ENCODE measurements around the gene SYNJ1. TPM values are rescaled to one million over a fixed set of nuclear protein-coding genes. Genes with fewer than 3 reads are reported as not detected.
"Not testable (repeated sequence)": the region's sequence is repeated elsewhere in the genome, so short reads cannot be mapped to it uniquely, and the experiment has no call there.

The SYNJ1 gene, protein sequence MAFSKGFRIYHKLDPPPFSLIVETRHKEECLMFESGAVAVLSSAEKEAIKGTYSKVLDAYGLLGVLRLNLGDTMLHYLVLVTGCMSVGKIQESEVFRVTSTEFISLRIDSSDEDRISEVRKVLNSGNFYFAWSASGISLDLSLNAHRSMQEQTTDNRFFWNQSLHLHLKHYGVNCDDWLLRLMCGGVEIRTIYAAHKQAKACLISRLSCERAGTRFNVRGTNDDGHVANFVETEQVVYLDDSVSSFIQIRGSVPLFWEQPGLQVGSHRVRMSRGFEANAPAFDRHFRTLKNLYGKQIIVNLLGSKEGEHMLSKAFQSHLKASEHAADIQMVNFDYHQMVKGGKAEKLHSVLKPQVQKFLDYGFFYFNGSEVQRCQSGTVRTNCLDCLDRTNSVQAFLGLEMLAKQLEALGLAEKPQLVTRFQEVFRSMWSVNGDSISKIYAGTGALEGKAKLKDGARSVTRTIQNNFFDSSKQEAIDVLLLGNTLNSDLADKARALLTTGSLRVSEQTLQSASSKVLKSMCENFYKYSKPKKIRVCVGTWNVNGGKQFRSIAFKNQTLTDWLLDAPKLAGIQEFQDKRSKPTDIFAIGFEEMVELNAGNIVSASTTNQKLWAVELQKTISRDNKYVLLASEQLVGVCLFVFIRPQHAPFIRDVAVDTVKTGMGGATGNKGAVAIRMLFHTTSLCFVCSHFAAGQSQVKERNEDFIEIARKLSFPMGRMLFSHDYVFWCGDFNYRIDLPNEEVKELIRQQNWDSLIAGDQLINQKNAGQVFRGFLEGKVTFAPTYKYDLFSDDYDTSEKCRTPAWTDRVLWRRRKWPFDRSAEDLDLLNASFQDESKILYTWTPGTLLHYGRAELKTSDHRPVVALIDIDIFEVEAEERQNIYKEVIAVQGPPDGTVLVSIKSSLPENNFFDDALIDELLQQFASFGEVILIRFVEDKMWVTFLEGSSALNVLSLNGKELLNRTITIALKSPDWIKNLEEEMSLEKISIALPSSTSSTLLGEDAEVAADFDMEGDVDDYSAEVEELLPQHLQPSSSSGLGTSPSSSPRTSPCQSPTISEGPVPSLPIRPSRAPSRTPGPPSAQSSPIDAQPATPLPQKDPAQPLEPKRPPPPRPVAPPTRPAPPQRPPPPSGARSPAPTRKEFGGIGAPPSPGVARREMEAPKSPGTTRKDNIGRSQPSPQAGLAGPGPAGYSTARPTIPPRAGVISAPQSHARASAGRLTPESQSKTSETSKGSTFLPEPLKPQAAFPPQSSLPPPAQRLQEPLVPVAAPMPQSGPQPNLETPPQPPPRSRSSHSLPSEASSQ (N-terminal part only)
- 3.6 TPM for total RNA-seq
- 1 to 10 TPM; 4.6 to 7.0 (median 5.5) TPM for polyA plus RNA-seq (ENCODE audit: insufficient read depth in 1 of 8, insufficient read length in 8 of 8, low replicate concordance in 1 of 8)
- long read RNA-seq, donor 1 = 0 reads
- long read RNA-seq, donor 2 = 0 reads
- long read RNA-seq, donor 3 = 0 reads
- long read RNA-seq, donor 4 = 0 reads
- long read RNA-seq, donor 5 = 0 reads
- long read RNA-seq, donor 6 = 0 reads
- long read RNA-seq, donor 7 = 0 reads
- long read RNA-seq, donor 8 = 0 reads
- long read RNA-seq, donor 9, full-length matches to known transcripts = 1 of 1 reads
- long read RNA-seq, donor 9, partial matches to known transcripts = 0 of 1 reads
- long read RNA-seq, donor 9, other reads (novel, unspliced or antisense) = 0 of 1 reads
- long read RNA-seq, donor 10 = 0 reads
- long read RNA-seq, donor 11, full-length matches to known transcripts = 1 of 1 reads
- long read RNA-seq, donor 11, partial matches to known transcripts = 0 of 1 reads
- long read RNA-seq, donor 11, other reads (novel, unspliced or antisense) = 0 of 1 reads

DNA sequence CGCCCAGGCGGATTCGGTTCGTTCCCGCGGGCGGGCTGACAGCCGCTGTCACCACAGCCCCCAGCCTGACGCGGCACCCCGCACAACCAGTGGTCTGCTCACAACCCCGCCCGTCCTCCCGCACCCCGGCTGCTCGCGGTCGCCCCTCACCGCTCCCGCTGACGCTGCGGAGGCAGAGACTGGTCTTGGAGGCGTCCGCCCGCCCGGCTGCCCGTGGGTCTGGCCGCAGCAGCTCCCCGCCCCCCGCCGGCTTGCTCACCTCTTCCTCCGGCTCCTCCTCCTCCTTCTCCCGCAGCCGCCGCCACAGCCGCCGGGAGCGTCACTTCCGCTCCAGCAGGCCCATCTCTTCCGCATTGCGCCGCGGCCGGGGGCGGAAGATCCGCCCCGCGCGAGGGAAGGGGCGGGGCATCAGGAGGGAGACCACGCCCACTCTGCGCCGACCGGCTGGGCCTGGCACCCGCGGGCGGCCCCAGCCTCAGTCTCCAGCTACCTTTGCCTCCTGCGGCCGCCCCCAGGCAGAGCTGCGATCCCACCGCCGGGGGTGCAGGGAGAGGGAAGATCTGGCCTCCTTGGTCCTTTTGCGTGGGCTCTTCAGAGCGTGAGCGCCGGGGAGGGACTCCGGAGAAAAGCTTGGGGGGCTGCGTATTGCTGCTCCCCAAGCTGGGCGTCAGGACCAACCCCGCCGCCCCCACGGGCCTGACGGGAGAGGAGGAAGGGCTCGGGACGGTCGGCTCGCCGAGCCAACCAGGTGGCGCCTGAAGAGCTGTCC is at the start of gene SYNJ1:
SYNJ1 (minus strand) TSS at position 327 of the 769 bp plus-strand sequence. CDS start 1,118 bp downstream, outside the sequence.
- peak within 1 kb of the TSS; percentile 97 for H3K4me3 ChIP-seq (ENCODE audit: low read length)
- peak within 1 kb of the TSS; percentile 95 for H3K27ac ChIP-seq (ENCODE audit: low read length)
- H3K27me3 ChIP-seq (ENCODE audit: control insufficient read depth, insufficient read depth, low read length) = no peaks in the 10 kb centered on the region
- DNase-seq = peak; percentile 97
- H3K9me3 ChIP-seq (replicated peaks; ENCODE audit: control insufficient read depth, low read depth, low read length) = no peaks in the 10 kb centered on the region
- peaks cover 10% of the 10 kb centered on the region for H3K4me1 ChIP-seq (ENCODE audit: control insufficient read depth, insufficient read depth, low read length)
- under 1% methylated on average over 72 of the region's 79 CpGs for WGBS (ENCODE audit: insufficient coverage)
- peaks cover 6% of the 10 kb centered on the region for H3K36me3 ChIP-seq (ENCODE audit: control insufficient read depth, insufficient read depth, low read length)

DNA sequence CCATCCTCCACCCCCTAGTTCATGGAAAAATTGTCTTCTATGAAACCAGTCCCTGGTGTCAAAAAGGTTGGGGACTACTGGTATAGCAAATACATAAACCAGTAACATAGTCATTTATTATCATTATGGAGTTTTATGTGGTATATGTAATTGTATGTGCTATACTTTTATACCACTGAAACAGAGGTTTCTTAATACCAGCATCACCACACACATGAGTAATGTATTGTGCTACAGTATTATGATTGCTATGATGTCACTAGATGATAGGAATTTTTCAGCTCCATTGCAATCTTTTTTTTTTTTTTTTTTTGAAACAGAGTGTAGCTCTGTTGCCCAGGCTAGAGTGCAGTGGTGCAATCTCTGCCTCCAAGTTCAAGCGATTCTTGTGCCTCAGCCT is 49.5 kb upstream of the SYNJ1 start:
- Histone ChIP-seq H3K27ac (ENCODE audit: low read length) (no peak overlapping the region), H3K4me1 (ENCODE audit: control insufficient read depth, insufficient read depth, low read length) (no peaks in the 10 kb centered on the region), H3K36me3 (ENCODE audit: control insufficient read depth, insufficient read depth, low read length) (no peaks in the 10 kb centered on the region), H3K4me3 (ENCODE audit: low read length) (no peak overlapping the region), H3K27me3 (ENCODE audit: control insufficient read depth, insufficient read depth, low read length) (no peaks in the 10 kb centered on the region), H3K9me3 (replicated peaks; ENCODE audit: control insufficient read depth, low read depth, low read length) (no peaks in the 10 kb centered on the region)
- no peak for DNase-seq
- no CpG with 5 or more reads among the region's 1 CpG for WGBS (ENCODE audit: insufficient coverage)

DNA sequence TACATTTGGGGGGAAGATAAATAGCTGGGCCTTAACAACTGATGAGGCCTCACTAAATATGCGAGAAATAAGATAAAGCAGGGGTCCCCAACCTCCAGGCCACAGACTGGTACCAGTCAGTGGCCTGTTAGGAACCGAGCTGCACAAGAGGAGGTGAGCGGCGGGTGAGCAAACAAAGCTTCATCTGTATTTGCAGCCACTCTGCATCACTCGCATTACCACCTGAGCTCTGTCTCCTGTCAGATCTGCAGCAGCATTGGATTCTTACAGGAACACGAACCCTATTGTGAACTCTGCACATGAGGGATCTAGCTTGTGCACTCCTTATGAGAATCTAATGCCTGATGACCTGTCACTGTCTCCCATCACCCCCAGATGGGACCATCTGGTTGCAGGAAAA is 48.9 kb upstream of the SYNJ1 start:
- H3K27me3 ChIP-seq (ENCODE audit: control insufficient read depth, insufficient read depth, low read length) = no peaks in the 10 kb centered on the region
- no peak overlapping the region for H3K4me3 ChIP-seq (ENCODE audit: low read length)
- no peaks in the 10 kb centered on the region for H3K9me3 ChIP-seq (replicated peaks; ENCODE audit: control insufficient read depth, low read depth, low read length)
- 88% methylated on average over 5 of the region's 6 CpGs for WGBS (ENCODE audit: insufficient coverage)
- no peak for DNase-seq
- no peaks in the 10 kb centered on the region for H3K36me3 ChIP-seq (ENCODE audit: control insufficient read depth, insufficient read depth, low read length)
- H3K27ac ChIP-seq (ENCODE audit: low read length) = no peak overlapping the region
- H3K4me1 ChIP-seq (ENCODE audit: control insufficient read depth, insufficient read depth, low read length) = no peaks in the 10 kb centered on the region

DNA sequence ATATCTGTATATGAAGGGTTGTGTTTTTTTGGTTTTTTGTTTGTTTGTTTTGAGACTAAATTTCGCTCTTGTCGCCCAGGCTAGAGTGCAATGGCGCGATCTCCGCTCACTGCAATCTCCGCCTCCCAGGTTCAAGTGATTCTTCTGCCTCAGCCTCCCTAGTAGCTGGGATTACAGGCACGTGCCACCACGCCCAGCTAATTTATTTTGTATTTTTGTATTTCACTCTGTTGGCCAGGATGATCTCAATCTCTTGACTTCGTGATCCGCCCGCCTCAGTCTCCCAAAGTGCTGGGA is 45.2 kb upstream of the SYNJ1 start:
- H3K36me3 ChIP-seq (ENCODE audit: control insufficient read depth, insufficient read depth, low read length); DNase-seq; H3K4me1 ChIP-seq (ENCODE audit: control insufficient read depth, insufficient read depth, low read length); H3K27me3 ChIP-seq (ENCODE audit: control insufficient read depth, insufficient read depth, low read length); H3K27ac ChIP-seq (ENCODE audit: low read length); H3K9me3 ChIP-seq (replicated peaks; ENCODE audit: control insufficient read depth, low read depth, low read length); H3K4me3 ChIP-seq (ENCODE audit: low read length): not testable (repeated sequence)
- 100% methylated on average over 2 of the region's 11 CpGs for WGBS (ENCODE audit: insufficient coverage)

DNA sequence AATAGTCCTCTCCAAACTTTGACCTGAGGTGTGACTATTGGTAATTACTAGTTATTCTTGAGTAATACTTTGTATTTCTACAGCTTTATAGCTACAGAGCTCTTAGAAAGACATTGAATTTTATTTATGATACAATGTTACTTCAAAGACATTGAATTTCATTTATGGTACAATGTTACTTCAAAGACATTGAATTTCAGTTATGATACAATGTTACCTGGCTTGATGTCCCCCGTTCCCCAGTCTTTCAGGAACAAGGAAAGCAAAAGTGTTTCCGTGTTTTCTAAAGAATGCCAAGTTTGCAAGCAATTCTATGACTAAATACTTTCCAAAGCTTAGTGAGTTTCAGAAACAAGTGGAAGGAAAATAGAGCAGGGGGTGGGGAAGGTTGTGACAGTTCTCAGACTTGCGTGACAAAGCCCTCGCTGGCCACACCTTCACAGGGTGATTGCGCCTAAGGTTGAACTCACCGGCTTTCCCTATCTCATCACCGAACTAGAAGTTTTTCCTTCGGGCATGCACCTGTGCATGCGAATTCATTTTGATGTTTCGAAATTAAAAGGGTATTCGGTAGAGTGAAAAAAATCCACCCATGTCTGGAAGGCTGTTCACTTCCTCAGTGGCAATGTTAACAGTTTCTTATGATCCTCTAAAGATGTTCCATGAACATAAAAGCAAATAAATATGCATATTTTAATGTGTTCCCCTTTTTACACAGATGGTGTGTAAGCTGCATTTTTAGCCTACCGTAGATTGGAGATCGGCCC is 44.7 kb upstream of the SYNJ1 start:
- 0% methylated on average over 1 of the region's 13 CpGs for WGBS (ENCODE audit: insufficient coverage)
- Histone ChIP-seq H3K4me1 (ENCODE audit: control insufficient read depth, insufficient read depth, low read length) (peaks cover 4% of the 10 kb centered on the region), H3K27me3 (ENCODE audit: control insufficient read depth, insufficient read depth, low read length) (no peaks in the 10 kb centered on the region), H3K27ac (ENCODE audit: low read length) (peak overlapping the region; percentile 91), H3K4me3 (ENCODE audit: low read length) (peak overlapping the region; percentile 54), H3K9me3 (replicated peaks; ENCODE audit: control insufficient read depth, low read depth, low read length) (no peaks in the 10 kb centered on the region), H3K36me3 (ENCODE audit: control insufficient read depth, insufficient read depth, low read length) (peaks cover 4% of the 10 kb centered on the region)
- peak; percentile 75 for DNase-seq

DNA sequence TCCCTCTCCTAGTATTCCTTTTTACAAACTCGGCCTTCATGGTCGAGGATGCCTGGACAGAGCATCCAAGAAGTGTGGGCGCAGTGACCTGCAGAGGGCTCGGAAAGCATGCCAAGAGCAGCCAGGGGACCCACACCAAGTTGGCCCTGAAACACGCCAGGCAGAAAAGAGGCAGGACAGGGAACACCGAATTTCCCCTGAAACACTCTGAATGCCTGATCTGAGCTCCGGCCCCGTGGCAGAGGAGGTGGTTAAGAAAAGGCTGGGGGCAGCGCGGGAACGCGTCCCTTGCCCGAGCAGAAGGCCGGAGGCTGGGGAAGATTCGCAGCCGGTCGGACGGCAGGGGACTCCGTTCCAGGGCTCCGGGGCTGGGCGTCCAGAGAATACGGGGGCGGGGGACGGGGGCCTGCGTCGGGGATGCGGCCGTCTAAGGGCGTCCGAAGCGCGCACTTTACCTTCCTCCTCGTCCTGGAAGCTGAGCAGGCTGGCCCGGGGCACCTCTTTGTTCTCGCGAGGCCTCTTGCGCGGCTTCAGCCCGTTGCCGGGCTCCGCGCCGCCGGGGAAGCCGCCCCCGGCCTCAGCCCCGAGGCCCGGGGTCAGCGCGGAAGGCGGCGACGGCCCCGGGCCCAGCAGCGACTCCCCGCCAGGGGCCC is 43.2 kb upstream of the SYNJ1 start:
- no peaks in the 10 kb centered on the region for H3K9me3 ChIP-seq (replicated peaks; ENCODE audit: control insufficient read depth, low read depth, low read length)
- under 1% methylated on average over 55 of the region's 56 CpGs for WGBS (ENCODE audit: insufficient coverage)
- peaks cover 12% of the 10 kb centered on the region for H3K36me3 ChIP-seq (ENCODE audit: control insufficient read depth, insufficient read depth, low read length)
- no peaks in the 10 kb centered on the region for H3K27me3 ChIP-seq (ENCODE audit: control insufficient read depth, insufficient read depth, low read length)
- H3K27ac ChIP-seq (ENCODE audit: low read length) = peak overlapping the region; percentile 89
- H3K4me3 ChIP-seq (ENCODE audit: low read length) = peak overlapping the region; percentile 82
- H3K4me1 ChIP-seq (ENCODE audit: control insufficient read depth, insufficient read depth, low read length) = peaks cover 4% of the 10 kb centered on the region
- peak; percentile 76 for DNase-seq

DNA sequence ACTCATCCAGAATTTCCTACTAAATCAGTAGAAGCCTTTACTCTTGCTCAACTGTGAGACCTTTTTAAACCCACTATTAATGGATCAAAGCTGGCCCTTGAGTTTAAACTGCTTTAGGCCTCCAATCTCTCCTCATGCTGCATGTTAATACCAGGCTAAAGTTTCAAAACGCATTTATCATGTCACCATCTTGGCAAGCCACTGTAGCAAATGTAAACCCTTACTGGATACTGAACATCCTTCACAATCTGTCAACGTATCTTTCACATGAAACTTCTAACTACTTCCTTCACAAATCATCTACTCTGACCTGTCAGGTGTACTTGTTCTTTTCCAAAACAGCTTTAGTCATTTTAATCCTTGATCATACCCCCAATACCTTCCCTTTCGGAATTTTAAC is 40.7 kb upstream of the SYNJ1 start:
- H3K9me3 ChIP-seq (replicated peaks; ENCODE audit: control insufficient read depth, low read depth, low read length) = no peaks in the 10 kb centered on the region
- no peak overlapping the region for H3K27ac ChIP-seq (ENCODE audit: low read length)
- no peak for DNase-seq

DNA sequence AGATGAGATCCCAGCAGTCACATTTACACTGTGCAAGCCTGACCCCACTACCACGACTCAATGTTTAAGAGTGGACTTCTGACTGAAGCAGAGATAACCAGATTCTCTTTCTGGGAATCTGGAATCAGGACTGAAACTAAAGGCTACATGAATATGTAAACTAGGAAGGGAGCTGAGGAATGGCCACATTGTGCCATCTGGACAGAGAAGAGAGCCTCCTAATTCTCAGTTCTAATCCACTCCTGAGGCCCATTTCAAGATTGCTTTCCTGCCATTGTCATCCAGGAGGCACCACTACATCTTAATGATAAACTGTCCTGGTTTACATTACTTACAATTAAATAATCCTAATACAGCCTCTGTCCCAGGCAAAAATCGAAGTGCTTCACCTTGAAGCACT is 37.2 kb upstream of the SYNJ1 start:
- Histone ChIP-seq H3K36me3 (ENCODE audit: control insufficient read depth, insufficient read depth, low read length) (peaks cover 32% of the 10 kb centered on the region), H3K4me1 (ENCODE audit: control insufficient read depth, insufficient read depth, low read length) (no peaks in the 10 kb centered on the region), H3K9me3 (replicated peaks; ENCODE audit: control insufficient read depth, low read depth, low read length) (no peaks in the 10 kb centered on the region), H3K4me3 (ENCODE audit: low read length) (no peak overlapping the region), H3K27me3 (ENCODE audit: control insufficient read depth, insufficient read depth, low read length) (no peaks in the 10 kb centered on the region), H3K27ac (ENCODE audit: low read length) (no peak overlapping the region)
- no peak for DNase-seq
- WGBS (ENCODE audit: insufficient coverage) = no CpG with 5 or more reads among the region's 2 CpGs

More for the DNA sequence above, 40.7 kb upstream of the SYNJ1 start:
- Histone ChIP-seq H3K4me1 (ENCODE audit: control insufficient read depth, insufficient read depth, low read length) (peaks cover 4% of the 10 kb centered on the region), H3K27me3 (ENCODE audit: control insufficient read depth, insufficient read depth, low read length) (no peaks in the 10 kb centered on the region), H3K4me3 (ENCODE audit: low read length) (no peak overlapping the region), H3K36me3 (ENCODE audit: control insufficient read depth, insufficient read depth, low read length) (peaks cover 15% of the 10 kb centered on the region)
- WGBS (ENCODE audit: insufficient coverage) = 78% methylated on average over 3 of the region's 3 CpGs
